KOPT-K1 (cell line): Measurements from ENCODE around the gene TMEM167B.

Experiments
- H3K27ac ChIP-seq: fragments of 200-600 bp; sonication (generic); 2 replicates; pipeline ENCODE4 v1.5.1; 2016; ENCODE audit warnings: antibody characterized with exemption, mild to moderate bottlenecking, low read depth, low read length; ENCODE audit not compliant: poor library complexity, severe bottlenecking
- H3K36me3 ChIP-seq: fragments of 200-600 bp; sonication (generic); 2 replicates; pipeline ENCODE4 v1.5.1; 2017; ENCODE audit warnings: antibody characterized with exemption, mild to moderate bottlenecking, low read length, moderate library complexity; ENCODE audit not compliant: insufficient read depth
- H3K9me3 ChIP-seq: fragments of 200-600 bp; sonication (generic); 2 replicates; pipeline ENCODE4 v1.5.1; 2017; ENCODE audit warnings: antibody characterized with exemption, low read length, mild to moderate bottlenecking; ENCODE audit not compliant: insufficient read depth, poor library complexity, severe bottlenecking

Gene TMEM167B

GRCh38 chr1:109067883-109068282 is 22.7 kb upstream of the TMEM167B start:
- H3K9me3 ChIP-seq: no peaks in the 10 kb centered on the region
- H3K36me3 ChIP-seq: peaks cover 35% of the 10 kb centered on the region
- H3K27ac ChIP-seq: no peak overlapping the region

DNA sequence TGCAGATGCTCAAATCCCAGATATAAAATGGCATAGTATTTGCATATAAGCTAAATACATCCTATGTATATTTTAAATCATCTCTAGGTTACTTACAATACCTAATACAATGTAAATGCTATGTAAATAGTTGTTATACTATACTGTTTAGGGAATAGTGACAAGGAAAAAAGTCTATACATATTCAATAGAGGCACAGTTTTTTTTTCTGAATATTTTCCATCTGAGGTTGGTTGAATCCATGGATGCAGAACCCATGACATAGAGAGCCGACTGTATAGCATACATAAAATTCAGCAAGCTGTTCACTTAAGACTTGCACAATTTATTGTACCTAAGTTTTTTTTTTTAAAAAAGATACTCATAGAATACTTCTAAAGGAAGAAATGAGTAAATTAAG is 21.3 kb upstream of the TMEM167B start:
- peaks cover 29% of the 10 kb centered on the region for H3K36me3 ChIP-seq
- no peaks in the 10 kb centered on the region for H3K9me3 ChIP-seq
- no peak overlapping the region for H3K27ac ChIP-seq

GRCh38 chr1:109075531-109076490 is 14.8 kb upstream of the TMEM167B start, which contains the start of gene TAF13:
TAF13 (minus strand) TSS chr1:109076003; CDS start chr1:109075947, 56 bp downstream.
- Histone ChIP-seq H3K27ac (peak within 1 kb of the TSS; percentile 72), H3K36me3 (no peaks in the 10 kb centered on the region), H3K9me3 (no peaks in the 10 kb centered on the region)

DNA sequence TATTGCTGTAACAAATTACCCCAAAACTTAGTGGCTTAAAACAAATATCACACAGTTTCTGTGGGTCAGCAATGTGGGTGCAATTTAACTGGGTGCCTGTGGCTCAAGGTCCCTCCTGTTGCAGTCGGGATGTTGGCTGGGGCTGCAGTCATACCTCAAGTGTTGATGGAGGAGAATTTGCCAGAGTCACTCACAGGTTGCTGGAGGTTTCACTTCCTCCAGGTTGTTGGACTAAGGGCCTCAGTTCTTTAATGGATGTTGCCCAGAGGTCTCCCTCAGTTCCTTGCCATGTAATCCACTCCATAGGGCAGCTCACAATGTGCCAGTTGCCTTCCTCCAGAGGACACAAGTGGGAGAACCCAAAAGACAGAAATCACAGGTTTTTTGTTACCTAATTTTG is 12.2 kb upstream of the TMEM167B start:
- H3K36me3 ChIP-seq: no peaks in the 10 kb centered on the region
- H3K9me3 ChIP-seq: no peaks in the 10 kb centered on the region
- H3K27ac ChIP-seq: no peak overlapping the region

DNA sequence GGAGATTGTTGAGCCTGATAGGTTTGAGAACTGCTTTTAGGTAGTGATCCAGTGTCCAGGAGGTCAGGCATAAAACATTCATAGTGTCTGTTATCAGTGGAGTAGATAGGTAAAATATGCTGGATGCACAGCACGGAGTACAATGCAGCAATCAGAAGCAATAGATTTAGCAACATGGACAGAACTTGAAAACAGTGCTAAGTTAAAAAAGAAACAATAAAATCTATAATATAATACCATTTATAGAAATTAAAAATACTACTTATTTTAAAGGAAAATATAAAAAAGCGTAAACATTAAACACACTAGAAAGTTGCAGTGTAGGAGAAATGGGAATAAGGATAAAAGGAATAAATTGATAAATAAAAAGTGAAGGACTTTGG is 11.3 kb upstream of the TMEM167B start:
- H3K36me3 ChIP-seq: no peaks in the 10 kb centered on the region
- no peaks in the 10 kb centered on the region for H3K9me3 ChIP-seq
- no peak overlapping the region for H3K27ac ChIP-seq

DNA sequence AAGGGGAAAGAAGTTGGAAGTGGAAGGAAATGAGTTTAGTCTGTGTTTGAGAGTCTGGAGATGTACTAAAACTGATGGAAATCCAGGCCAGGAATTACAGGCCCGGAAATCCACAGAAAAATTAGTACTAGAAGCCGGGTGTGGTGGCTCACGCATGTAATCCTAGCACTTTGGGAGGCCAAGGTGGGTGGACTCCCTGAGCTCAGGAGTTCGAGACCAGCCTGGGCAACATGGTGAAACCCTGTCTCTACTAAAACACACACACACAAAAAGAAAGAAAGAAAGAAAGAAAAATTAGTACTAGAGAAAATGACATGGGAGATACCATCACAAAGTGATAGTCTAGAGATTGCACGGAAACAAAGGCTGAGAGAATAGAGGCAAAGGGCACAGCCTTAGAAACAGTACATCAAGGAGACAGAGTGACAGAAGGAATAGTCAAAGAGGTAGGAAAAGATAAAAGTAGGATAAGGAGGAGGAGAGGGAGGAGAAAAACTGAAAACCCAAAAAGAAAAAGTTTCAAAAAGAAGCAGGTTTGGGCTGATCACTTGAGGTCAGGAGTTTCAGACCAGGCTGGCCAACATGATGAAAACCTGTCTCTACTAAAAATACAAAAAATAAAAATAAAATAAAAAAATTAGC is 10.0 kb upstream of the TMEM167B start:
- Histone ChIP-seq H3K36me3 (no peaks in the 10 kb centered on the region), H3K9me3 (no peaks in the 10 kb centered on the region), H3K27ac (no peak overlapping the region)

DNA sequence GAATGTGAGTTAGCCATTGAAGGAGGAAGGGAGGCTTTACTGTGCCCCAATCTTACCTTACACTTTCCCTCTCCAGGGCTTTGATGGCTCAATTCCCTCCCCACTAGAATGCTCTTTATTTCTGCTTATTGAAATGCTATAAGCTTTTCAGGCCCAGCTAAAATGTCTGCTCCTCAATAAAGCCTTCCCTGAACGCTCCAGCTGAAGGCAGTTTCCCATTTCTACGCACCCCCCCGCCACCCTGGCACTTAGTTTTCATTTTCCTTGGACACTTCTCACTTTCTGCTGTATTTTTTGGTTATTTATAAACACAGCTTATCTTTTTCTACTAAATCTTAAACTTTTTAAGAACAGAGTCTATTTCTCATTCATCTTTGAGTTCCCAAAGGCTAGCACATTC is 7.1 kb upstream of the TMEM167B start:
- Histone ChIP-seq H3K27ac (no peak overlapping the region), H3K36me3 (no peaks in the 10 kb centered on the region), H3K9me3 (no peaks in the 10 kb centered on the region)

GRCh38 chr1:109083923-109084322 is 6.6 kb upstream of the TMEM167B start:
- H3K9me3 ChIP-seq: no peaks in the 10 kb centered on the region
- no peaks in the 10 kb centered on the region for H3K36me3 ChIP-seq
- H3K27ac ChIP-seq: no peak overlapping the region

DNA sequence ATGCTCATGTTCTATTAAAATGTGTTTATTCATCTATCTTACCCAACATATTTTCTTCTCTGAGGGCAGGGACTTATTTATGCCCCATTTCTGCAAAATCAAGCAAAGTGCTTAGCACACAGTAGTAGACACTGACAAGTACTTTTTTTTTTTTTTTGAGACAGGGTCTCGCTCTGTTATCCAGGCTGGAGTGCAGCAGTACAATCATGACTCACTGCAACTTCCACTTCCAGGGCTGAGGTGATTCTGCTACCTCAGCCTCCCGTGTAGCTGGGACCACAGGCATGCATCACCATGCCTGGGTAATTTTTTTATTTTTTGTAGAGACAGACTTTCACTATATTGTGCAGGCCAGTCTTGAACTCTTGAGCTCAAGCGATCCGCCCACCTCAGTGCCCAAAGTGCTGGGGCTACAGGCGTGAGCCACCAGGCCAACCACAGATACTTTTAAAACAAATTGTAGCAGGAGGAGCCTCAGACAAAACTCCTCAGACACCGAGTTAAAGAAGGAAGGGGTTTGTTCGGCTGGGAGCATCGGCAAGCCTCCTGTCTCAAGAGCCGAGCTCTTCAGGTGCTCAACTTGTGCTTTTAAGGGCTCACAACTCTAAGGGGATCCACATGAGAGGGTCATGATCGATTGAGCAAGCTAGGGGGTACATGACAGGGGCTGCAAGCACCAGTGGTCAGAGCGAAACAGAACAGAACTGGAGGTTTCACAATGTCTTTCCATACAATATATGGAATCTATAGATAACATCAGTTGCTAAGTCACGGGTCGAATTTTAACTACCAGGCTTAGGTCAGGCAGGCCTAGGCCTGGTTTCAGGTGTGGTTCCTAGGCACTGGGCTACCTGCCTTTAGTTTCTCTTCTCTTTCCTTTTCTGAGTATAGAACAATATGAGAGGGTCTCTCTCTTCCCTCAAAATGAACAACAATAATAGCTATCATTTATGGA is 5.7 kb upstream of the TMEM167B start:
- H3K9me3 ChIP-seq: no peaks in the 10 kb centered on the region
- no peak overlapping the region for H3K27ac ChIP-seq
- H3K36me3 ChIP-seq: no peaks in the 10 kb centered on the region

GRCh38 chr1:109089242-109090015 is 1.1 kb upstream of the TMEM167B start:
- no peaks in the 10 kb centered on the region for H3K9me3 ChIP-seq
- H3K27ac ChIP-seq: peak overlapping the region; percentile 73
- H3K36me3 ChIP-seq: peaks cover 15% of the 10 kb centered on the region

DNA sequence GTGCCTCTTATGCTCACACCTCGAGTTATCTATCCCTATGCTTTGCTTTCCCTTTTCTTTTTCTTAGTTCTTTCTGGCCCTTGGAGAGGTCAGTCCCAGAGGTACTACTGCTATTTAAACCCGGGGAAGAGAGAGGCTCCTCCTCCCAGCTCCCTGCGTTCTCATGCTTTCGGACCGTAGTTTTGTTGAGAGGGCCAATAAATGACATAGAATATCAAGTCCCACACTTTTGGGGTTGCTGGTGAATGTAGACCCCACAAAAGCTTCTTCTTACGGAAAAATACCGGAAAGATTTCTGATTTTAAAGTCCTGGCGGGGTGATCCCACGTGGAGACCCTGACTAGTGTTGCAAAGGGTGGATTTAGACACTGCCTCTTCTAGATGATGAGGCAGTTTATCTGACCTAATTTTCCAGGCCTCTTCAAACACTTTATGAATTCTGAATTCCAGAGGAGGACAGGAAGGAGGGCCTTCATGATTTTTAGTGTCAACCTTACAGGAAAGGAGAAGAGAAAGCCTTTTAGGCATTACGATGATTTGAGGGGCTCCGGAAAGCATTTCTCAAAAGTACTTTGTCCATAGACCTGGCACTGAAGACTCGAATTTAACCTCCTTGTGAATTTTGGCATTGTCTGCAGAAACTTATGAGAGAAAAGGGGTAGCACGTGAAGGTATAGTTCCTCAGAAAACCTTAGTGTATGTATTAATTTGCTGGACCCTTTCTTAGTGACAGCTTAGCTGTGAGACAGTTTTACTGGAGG is 694 bp downstream of the TMEM167B start:
- H3K36me3 ChIP-seq: peaks cover 27% of the 10 kb centered on the region
- peak overlapping the region; percentile 73 for H3K27ac ChIP-seq
- H3K9me3 ChIP-seq: no peaks in the 10 kb centered on the region

GRCh38 chr1:109091839-109092193 is 1.3 kb downstream of the TMEM167B start:
- H3K36me3 ChIP-seq: peaks cover 33% of the 10 kb centered on the region
- H3K9me3 ChIP-seq: no peaks in the 10 kb centered on the region
- H3K27ac ChIP-seq: peak overlapping the region; percentile 73

DNA sequence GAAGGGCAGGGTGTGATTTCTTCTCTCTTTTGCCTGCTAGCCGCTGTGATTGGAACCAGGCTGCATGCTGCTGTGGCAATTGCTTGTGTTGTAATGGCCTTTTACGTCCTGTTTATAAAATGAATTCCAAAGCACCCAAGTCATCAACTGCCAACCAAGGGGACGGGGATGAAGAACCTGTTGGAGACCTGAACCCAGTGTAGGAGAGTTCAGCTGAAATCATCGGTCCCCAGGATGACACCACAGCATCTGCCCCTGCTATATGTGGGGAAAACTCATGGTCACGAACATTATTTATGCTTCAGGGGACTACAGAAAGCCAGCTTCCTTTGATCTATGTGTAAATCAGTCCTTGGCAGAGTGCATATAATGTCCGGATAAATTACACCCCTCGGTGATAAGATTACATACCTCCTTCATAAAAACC is 3.8 kb downstream of the TMEM167B start:
- Histone ChIP-seq H3K36me3 (peaks cover 34% of the 10 kb centered on the region), H3K9me3 (no peaks in the 10 kb centered on the region), H3K27ac (no peak overlapping the region)

DNA sequence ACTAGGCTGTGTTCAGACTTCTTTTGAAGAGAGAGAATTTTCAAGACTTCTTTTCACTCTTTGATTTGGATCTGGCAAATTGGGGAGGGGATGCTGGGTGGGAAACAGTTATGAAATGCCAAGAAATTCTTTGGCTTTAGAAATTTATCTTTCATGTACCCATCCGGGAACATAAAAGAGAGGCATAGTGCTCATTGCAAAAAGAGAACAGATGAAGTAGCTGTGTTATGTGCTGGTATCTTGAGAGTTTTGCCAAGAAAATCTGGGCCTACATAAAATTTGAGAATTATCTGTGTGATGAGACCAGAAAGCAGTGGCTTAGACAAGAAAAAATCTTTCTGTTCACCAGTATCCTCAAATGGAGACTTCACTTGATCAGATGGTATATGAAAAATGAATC is 4.3 kb downstream of the TMEM167B start:
- H3K27ac ChIP-seq: no peak overlapping the region
- no peaks in the 10 kb centered on the region for H3K9me3 ChIP-seq
- peaks cover 34% of the 10 kb centered on the region for H3K36me3 ChIP-seq
